Measurements from ENCODE around the gene LRRC8B.

The LRRC8B gene

GRCh38 chr1:89594096-89594740 is 69.6 kb downstream of the LRRC8B start:
- H3K4me3 ChIP-seq (ENCODE audit: low read length): no peak overlapping the region
- DNase-seq (ENCODE audit: low read depth): no peak
- TF ChIP-seq CTCF (conservative IDR thresholded peaks at IDR 0.05; ENCODE audit: low read depth, low read length): no peak

- H3K4me3 ChIP-seq (ENCODE audit: low read length): no peak overlapping the region
- no peak for TF ChIP-seq CTCF (conservative IDR thresholded peaks at IDR 0.05; ENCODE audit: low read depth, low read length)
- DNase-seq (ENCODE audit: low read depth): no peak
These were observed 72.1 kb downstream of the LRRC8B start for GRCh38 chr1:89596698-89597097.

GRCh38 chr1:89598450-89599331 is 74.1 kb downstream of the LRRC8B start:
- no peak for DNase-seq (ENCODE audit: low read depth)
- TF ChIP-seq CTCF (conservative IDR thresholded peaks at IDR 0.05; ENCODE audit: low read depth, low read length): peak; percentile 70
- H3K4me3 ChIP-seq (ENCODE audit: low read length): no peak overlapping the region

GRCh38 chr1:89599332-89599630 is 74.7 kb downstream of the LRRC8B start:
- DNase-seq (ENCODE audit: low read depth): no peak

GRCh38 chr1:89600451-89601224 is 76.0 kb downstream of the LRRC8B start:
- H3K4me3 ChIP-seq (ENCODE audit: low read length): no peak overlapping the region
- TF ChIP-seq CTCF (conservative IDR thresholded peaks at IDR 0.05; ENCODE audit: low read depth, low read length): no peak
- no peak for DNase-seq (ENCODE audit: low read depth)

More at GRCh38 chr1:89599332-89599630, 74.7 kb downstream of the LRRC8B start:
- TF ChIP-seq CTCF (conservative IDR thresholded peaks at IDR 0.05; ENCODE audit: low read depth, low read length): no peak
- H3K4me3 ChIP-seq (ENCODE audit: low read length): no peak overlapping the region

GRCh38 chr1:89602871-89603404 is 78.3 kb downstream of the LRRC8B start:
- no peak overlapping the region for H3K4me3 ChIP-seq (ENCODE audit: low read length)
- no peak for DNase-seq (ENCODE audit: low read depth)
- no peak for TF ChIP-seq CTCF (conservative IDR thresholded peaks at IDR 0.05; ENCODE audit: low read depth, low read length)
